SU-DHL-6 (cell line): ENCODE measurements around the gene SPNS3.

Source experiments
- H2AFZ ChIP-seq: fragments of 200-600 bp; sonication (generic); 2 replicates; pipeline ENCODE4 v1.6.1; 2014; ENCODE audit warnings: low read depth, mild to moderate bottlenecking, moderate library complexity, mixed read lengths, antibody characterized with exemption, low read length; ENCODE audit not compliant: severe bottlenecking
- H3F3A ChIP-seq: fragments of 200-600 bp; shearing (Covaris generic); 2 replicates; pipeline ENCODE4 v1.6.0; 2016; ENCODE audit warnings: antibody characterized with exemption, mild to moderate bottlenecking; ENCODE audit not compliant: insufficient read depth
- H3K27ac ChIP-seq: fragments of 200-600 bp; sonication (generic); 2 replicates; pipeline ENCODE4 v1.5.1; 2016; ENCODE audit warnings: low read depth, mild to moderate bottlenecking, low read length, moderate library complexity, mixed read lengths
- H3K27me3 ChIP-seq: fragments of 200-600 bp; sonication (generic), shearing (Covaris generic); 2 replicates; pipeline ENCODE4 v1.6.0; 2014; ENCODE audit warnings: mild to moderate bottlenecking, low read length
- H3K36me3 ChIP-seq: fragments of 200-600 bp; sonication (generic); 2 replicates; pipeline ENCODE4 v1.6.1; 2014; ENCODE audit warnings: mild to moderate bottlenecking, low read length, mixed read lengths
- H3K4me2 ChIP-seq: fragments of 300-600, 200-600 bp; shearing (Covaris generic), sonication (generic); 2 replicates; pipeline ENCODE4 v1.6.0; 2014; ENCODE audit warnings: low read length, low read depth, mild to moderate bottlenecking; ENCODE audit not compliant: poor library complexity, severe bottlenecking
- H3K4me3 ChIP-seq: fragments of 200-600 bp; sonication (generic); 2 replicates; pipeline ENCODE4 v1.5.1; 2014; ENCODE audit warnings: antibody characterized with exemption, low read length, mild to moderate bottlenecking, mixed read lengths; ENCODE audit not compliant: insufficient read depth, poor library complexity, severe bottlenecking
- H3K79me2 ChIP-seq: fragments of 200-600 bp; sonication (generic); 2 replicates; pipeline ENCODE4 v1.6.1; 2014; ENCODE audit warnings: mild to moderate bottlenecking, low read length, moderate library complexity; ENCODE audit not compliant: insufficient read depth
- H3K9ac ChIP-seq: fragments of 200-600 bp; sonication (generic); 2 replicates; pipeline ENCODE4 v1.7.0; 2014; ENCODE audit warnings: mild to moderate bottlenecking, low read length
- H3K9me2 ChIP-seq: fragments of 200-600 bp; sonication (generic); replicated peaks from 2 replicates; pipeline ENCODE4 v1.6.1; 2014; ENCODE audit warnings: low read length; ENCODE audit not compliant: insufficient read depth
- H3K9me3 ChIP-seq: fragments of 200-600 bp; sonication (generic); 2 replicates; pipeline ENCODE4 v1.6.1; 2014; ENCODE audit warnings: low read length, mixed read lengths; ENCODE audit not compliant: insufficient read depth
- H4K20me1 ChIP-seq: fragments of 200-600 bp; sonication (generic); 2 replicates; pipeline ENCODE4 v1.6.1; 2014; ENCODE audit warnings: low read depth, mild to moderate bottlenecking, antibody characterized with exemption, low read length, moderate library complexity, mixed read lengths
- CTCF ChIP-seq: fragments of 200-600 bp; sonication (generic); IDR thresholded peaks from one replicate; pipeline ENCODE4 v1.5.1; 2017; ENCODE audit warnings: antibody characterized with exemption, mild to moderate bottlenecking, low read length, moderate library complexity; ENCODE audit not compliant: insufficient read depth, poor library complexity, severe bottlenecking
- EZH2phosphoT487 ChIP-seq: fragments of 200-600 bp; sonication (generic), shearing (Covaris generic); conservative IDR thresholded peaks from 2 replicates; pipeline ENCODE4 v1.6.1; 2018; ENCODE audit warnings: mild to moderate bottlenecking, antibody characterized with exemption, low read length, moderate library complexity, mixed read lengths

The SPNS3 gene

GRCh38 chr17:4512156-4513112, 78.7 kb downstream of the SPNS3 start:
- Histone ChIP-seq H3K9me3 (no peaks in the 10 kb centered on the region), H3K27ac (no peak overlapping the region), H3K9ac (no peak overlapping the region), H3K79me2 (no peaks in the 10 kb centered on the region), H3F3A (no peaks in the 10 kb centered on the region), H2AFZ (no peak overlapping the region), H3K4me3 (no peak overlapping the region), H3K4me2 (no peak overlapping the region), H3K27me3 (no peaks in the 10 kb centered on the region), H3K36me3 (no peaks in the 10 kb centered on the region), H3K9me2 (no peaks in the 10 kb centered on the region), H4K20me1 (no peaks in the 10 kb centered on the region)
- TF ChIP-seq EZH2phosphoT487 (no peak), CTCF (no peak)

- Histone ChIP-seq H3K36me3 (no peaks in the 10 kb centered on the region), H2AFZ (no peak overlapping the region), H3K4me3 (no peak overlapping the region), H3K9me2 (no peaks in the 10 kb centered on the region), H3K27ac (no peak overlapping the region), H3K9me3 (no peaks in the 10 kb centered on the region), H3K79me2 (no peaks in the 10 kb centered on the region), H3K4me2 (no peak overlapping the region), H3K27me3 (no peaks in the 10 kb centered on the region), H3K9ac (no peak overlapping the region), H3F3A (0 out of 2 replicates have a peak, but pooled peaks cover 5% of the 10 kb centered on the region), H4K20me1 (no peaks in the 10 kb centered on the region)
- TF ChIP-seq CTCF (no peak), EZH2phosphoT487 (no peak)
These were observed 79.6 kb downstream of the SPNS3 start for GRCh38 chr17:4513113-4514032.

- Histone ChIP-seq H3K79me2 (no peaks in the 10 kb centered on the region), H3K36me3 (no peaks in the 10 kb centered on the region), H3K27ac (no peak overlapping the region), H3K9ac (no peak overlapping the region), H4K20me1 (no peaks in the 10 kb centered on the region), H3F3A (0 out of 2 replicates have a peak, but pooled peaks cover 5% of the 10 kb centered on the region), H3K4me2 (no peak overlapping the region), H2AFZ (no peak overlapping the region), H3K27me3 (no peaks in the 10 kb centered on the region), H3K4me3 (no peak overlapping the region), H3K9me2 (no peaks in the 10 kb centered on the region), H3K9me3 (no peaks in the 10 kb centered on the region)
- TF ChIP-seq CTCF (no peak), EZH2phosphoT487 (no peak)
These were observed 80.5 kb downstream of the SPNS3 start for GRCh38 chr17:4514206-4514605.
